Amniotic epithelial cell (primary cell): ENCODE data around the gene CRTAP.
A peak's percentile ranks its signal among the peaks of the same experiment; 100 is the strongest.
"Not testable (repeated sequence)": the region's sequence is repeated elsewhere in the genome, so short reads cannot be mapped to it uniquely, and the experiment has no call there.

Experiments used
- DNase-seq: peaks from one replicate; pipeline ENCODE4 v3.0.0-alpha.2; 2010; ENCODE audit warnings: low read depth

Gene CRTAP

GRCh38 chr3:33113772-33114621 is at the start of gene CRTAP:
CRTAP (plus strand) TSS chr3:33114014; CDS start chr3:33114078, 64 bp downstream.
- DNase-seq, result peak; percentile 96

- no peak for DNase-seq
These were observed 48.9 kb upstream of the CRTAP start for GRCh38 chr3:33064929-33065328.

GRCh38 chr3:33067484-33067883 is 46.3 kb upstream of the CRTAP start:
- peak; percentile 74 for DNase-seq

- not testable (repeated sequence) for DNase-seq
These were observed 44.0 kb upstream of the CRTAP start for GRCh38 chr3:33069862-33070261.

- DNase-seq, result no peak
These were observed 42.6 kb upstream of the CRTAP start for GRCh38 chr3:33071181-33071580.

- DNase-seq, result no peak
These were observed 41.9 kb upstream of the CRTAP start for GRCh38 chr3:33071946-33072345.

- peak; percentile 63 for DNase-seq
These were observed 39.4 kb upstream of the CRTAP start for GRCh38 chr3:33074217-33075067.

GRCh38 chr3:33075995-33076394 is 37.8 kb upstream of the CRTAP start:
- DNase-seq, result peak; percentile 38

GRCh38 chr3:33076952-33077351 is 36.9 kb upstream of the CRTAP start:
- DNase-seq, result no peak

GRCh38 chr3:33077976-33078375 is 35.8 kb upstream of the CRTAP start:
- no peak for DNase-seq

GRCh38 chr3:33079813-33080212 is 34.0 kb upstream of the CRTAP start:
- not testable (repeated sequence) for DNase-seq

GRCh38 chr3:33081812-33082211 is 32.0 kb upstream of the CRTAP start:
- DNase-seq, result no peak

GRCh38 chr3:33083958-33084357 is 29.9 kb upstream of the CRTAP start:
- no peak for DNase-seq

- DNase-seq, result peak; percentile 13
These were observed 25.1 kb upstream of the CRTAP start for GRCh38 chr3:33088691-33089090.

GRCh38 chr3:33089515-33089914 is 24.3 kb upstream of the CRTAP start:
- DNase-seq, result no peak

GRCh38 chr3:33091746-33092145 is 22.1 kb upstream of the CRTAP start:
- DNase-seq, result no peak

GRCh38 chr3:33092496-33093254 is 21.1 kb upstream of the CRTAP start:
- no peak for DNase-seq

GRCh38 chr3:33093847-33094246 is 20.0 kb upstream of the CRTAP start:
- no peak for DNase-seq

GRCh38 chr3:33095436-33095835 is 18.4 kb upstream of the CRTAP start:
- no peak for DNase-seq

- peak; percentile 30 for DNase-seq
These were observed 17.5 kb upstream of the CRTAP start for GRCh38 chr3:33096093-33096868.

- DNase-seq, result no peak
These were observed 14.6 kb upstream of the CRTAP start for GRCh38 chr3:33099109-33099645.
